Activated naive CD4-positive, alpha-beta T cell treated with anti-CD3 and anti-CD28 coated beads, Interleukin-2, amount 50 U/mL, for 72 hours (primary cell): Measurements from ENCODE around the gene ZFHX3. TPM values are rescaled to one million over a fixed set of nuclear protein-coding genes. Genes with fewer than 3 reads are reported as not detected.

Experiments used
- ATAC-seq, 2 donors: fragments of 150-1000 bp; cut with Tn5 transposase; 2 replicates each; pipeline ENCODE4 v1.10.0; 2021; ENCODE audit warnings: mild to moderate bottlenecking in 2 of 2, moderate library complexity in 2 of 2
- DNase-seq, 2 donors: peaks; one replicate each; pipeline ENCODE4 v3.0.0; 2021 to 2022; ENCODE audit warnings: low spot score in 2 of 2
- H3K27ac Mint-ChIP-seq, 2 donors: one replicate each; pipeline ENCODE4 v1.8.0; 2022; ENCODE audit warnings: mild to moderate bottlenecking in 2 of 2, mixed read lengths in 2 of 2
- H3K36me3 Mint-ChIP-seq, 2 donors: one replicate each; pipeline ENCODE4 v1.8.0; 2022; ENCODE audit warnings: mixed read lengths in 2 of 2
- H3K9me3 Mint-ChIP-seq, 2 donors: one replicate each; pipeline ENCODE4 v1.8.0; 2022; ENCODE audit warnings: mixed read lengths in 2 of 2
- total RNA-seq, 2 donors: library from RNA; stranded (reverse); gene quantifications; one replicate each; pipeline ENCODE4 v1.2.3, GENCODE V29; 2022

The ZFHX3 gene
- total RNA-seq, 2 donors from 2014 or later = 0.07 to 1.7 TPM

DNA sequence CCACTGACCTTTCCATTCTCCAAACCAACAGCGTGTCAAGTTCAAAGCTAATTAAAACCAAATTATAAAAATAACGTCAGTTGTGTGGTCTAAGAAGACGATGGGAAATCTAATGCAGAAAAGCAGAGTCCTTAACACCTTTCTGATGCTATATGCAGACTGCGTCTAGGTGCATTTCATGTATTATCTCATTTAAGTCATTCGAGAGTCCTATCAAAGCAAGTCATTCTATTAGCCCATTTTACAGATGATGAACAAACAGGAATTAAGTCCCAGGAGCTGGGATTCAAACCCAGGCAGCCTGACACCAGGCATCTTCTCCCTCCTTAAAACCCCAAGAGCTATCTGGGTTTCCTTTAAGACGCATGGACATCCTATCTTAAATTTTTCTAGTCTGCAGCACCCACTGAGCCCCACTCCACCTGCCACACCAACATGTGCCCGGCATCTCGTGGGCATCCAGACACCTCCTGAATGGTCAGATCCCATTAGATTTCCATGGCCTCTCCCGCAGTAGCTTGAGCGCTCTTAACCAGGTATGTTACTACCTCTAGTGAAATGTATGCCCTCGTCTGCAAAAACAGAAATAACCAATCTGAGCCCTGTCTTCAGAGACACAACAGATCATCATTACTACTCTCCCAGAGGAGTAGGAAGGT, 115.1 kb downstream of the ZFHX3 start:
- no peak for ATAC-seq
- H3K27ac Mint-ChIP-seq = no peak overlapping the region
- no peak for DNase-seq
- H3K36me3 Mint-ChIP-seq = no peaks in the 10 kb centered on the region
- no peaks in the 10 kb centered on the region for H3K9me3 Mint-ChIP-seq

DNA sequence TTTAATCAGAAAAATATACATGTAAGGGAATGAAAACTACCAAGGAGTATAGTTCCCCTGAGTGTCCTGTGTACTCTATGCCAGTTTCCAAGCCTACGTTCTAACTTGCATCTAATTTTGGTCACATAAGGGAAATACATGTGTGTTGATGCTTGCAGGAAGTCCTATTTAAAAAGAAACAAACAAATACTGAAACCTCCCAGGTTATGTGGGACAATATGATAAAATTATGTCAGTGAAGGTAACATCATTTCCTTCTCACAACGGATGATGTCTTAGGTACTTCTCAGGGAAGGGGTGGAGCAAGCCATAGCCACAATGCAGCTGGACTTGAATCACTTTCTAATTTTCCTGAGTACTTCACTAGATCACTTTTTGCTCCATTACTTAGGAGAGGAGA, 115.9 kb downstream of the ZFHX3 start:
- Mint-ChIP-seq H3K9me3 (no peaks in the 10 kb centered on the region), H3K36me3 (no peaks in the 10 kb centered on the region), H3K27ac (no peak overlapping the region)
- no peak for DNase-seq
- ATAC-seq = peak in 1 of 2 donors; percentile 30

DNA sequence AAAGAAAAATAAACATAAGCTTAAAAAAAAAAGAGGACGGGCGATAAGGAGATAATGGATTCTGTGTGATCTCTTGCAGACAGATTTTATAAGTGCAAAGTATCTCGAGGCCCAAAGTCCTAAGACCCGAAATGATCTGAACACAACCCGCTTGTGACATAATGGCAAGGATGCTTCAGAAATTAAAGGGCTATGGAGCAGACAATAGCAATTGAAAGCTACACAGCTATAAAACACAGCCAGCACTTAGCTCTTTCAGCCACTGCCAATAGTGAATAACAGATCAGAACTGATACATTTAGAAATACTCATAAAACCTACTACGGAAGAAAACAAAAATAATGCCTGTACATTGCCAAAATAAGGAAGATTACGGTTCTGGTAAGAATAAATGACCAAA, 117.5 kb downstream of the ZFHX3 start:
- Mint-ChIP-seq H3K27ac (no peak overlapping the region), H3K36me3 (no peaks in the 10 kb centered on the region), H3K9me3 (no peaks in the 10 kb centered on the region)
- no peak for DNase-seq
- ATAC-seq = no peak

DNA sequence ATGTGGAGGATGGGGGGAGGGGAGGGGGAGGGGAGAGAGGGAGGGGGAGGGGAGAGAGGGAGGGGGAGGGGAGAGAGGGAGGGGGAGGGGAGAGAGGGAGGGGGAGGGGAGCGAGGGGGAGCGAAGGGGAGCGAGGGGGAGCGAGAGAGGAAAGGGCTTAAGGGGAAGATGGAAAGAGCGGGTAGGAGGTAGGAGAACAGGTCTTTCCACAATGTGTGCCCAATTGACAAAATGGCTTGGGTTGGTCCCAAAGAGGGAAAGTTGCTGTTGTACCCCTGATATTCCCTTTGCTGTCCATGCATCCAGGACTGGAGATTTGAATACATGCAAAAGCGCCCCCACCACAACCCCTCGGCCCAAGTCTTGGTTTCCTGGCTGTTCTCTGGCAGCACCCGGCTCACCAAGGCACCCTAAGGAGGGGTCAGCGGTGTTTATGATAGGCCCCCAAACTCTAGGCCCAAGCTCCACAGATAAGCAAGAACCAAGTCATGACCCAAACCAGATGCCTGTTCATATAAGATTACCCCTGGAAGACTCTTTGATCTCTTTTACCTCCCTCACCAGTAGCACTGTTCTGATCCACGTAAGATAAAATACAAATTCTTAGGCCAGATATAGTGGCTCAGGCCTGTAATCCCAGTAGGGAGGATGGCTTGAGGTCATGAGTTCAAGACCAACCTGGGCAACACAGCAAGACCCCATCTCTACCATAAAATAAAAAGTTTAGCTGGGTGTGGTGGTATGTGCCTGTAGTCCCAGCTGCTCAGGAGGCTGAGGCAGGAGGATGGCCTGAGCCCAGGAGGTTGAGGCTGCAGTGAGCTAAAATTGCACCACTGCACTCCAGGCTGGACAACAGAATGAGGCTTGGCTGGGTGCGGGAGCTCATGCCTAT, 119.6 kb downstream of the ZFHX3 start:
- Mint-ChIP-seq H3K27ac (no peak overlapping the region), H3K36me3 (no peaks in the 10 kb centered on the region), H3K9me3 (no peaks in the 10 kb centered on the region)
- DNase-seq (no peak), ATAC-seq (no peak)

DNA sequence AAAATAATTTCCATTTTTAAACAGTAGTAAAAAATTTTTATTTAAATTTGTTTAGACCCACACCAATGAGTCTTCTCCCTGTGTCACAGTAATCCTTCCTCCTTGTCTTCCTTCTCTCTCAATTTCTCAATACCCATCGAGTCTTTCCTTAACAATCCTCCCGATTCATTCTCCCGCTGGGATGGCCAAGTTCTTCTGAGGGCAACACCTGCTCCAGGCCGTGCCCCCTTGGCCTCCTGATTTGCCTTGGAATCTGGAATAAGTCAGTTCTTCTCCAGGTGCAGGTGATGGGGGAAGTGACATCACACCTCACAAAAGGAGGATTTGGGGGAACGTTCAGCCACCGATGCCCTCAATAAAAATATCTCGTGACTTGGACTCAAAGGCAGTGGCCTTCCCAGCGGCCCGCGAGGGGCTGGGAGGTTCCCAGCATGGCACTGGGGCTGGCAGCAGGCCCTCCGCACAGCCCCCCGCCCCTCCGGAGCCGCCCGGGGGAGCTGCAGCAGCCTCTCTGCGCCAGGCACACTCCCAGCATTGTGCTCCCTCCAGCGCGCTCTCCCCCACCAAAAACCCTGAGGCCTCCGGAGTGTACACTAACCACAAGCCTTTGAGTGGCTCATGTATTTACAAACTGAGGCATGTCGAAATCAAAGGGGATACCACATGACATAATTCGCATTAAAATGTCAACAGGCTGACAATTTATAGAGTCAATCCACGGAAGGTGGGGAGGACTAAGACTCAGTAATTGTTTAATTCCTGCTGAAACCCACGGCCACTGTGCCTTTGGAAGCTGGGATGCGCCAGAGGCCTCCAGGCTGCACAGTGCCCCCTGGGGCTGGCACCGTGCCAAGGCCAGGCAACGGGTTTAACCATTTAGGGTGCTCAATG, 120.5 kb downstream of the ZFHX3 start:
- ATAC-seq (no peak), DNase-seq (no peak)
- no peaks in the 10 kb centered on the region for H3K36me3 Mint-ChIP-seq
- no peak overlapping the region for H3K27ac Mint-ChIP-seq
- no peaks in the 10 kb centered on the region for H3K9me3 Mint-ChIP-seq

DNA sequence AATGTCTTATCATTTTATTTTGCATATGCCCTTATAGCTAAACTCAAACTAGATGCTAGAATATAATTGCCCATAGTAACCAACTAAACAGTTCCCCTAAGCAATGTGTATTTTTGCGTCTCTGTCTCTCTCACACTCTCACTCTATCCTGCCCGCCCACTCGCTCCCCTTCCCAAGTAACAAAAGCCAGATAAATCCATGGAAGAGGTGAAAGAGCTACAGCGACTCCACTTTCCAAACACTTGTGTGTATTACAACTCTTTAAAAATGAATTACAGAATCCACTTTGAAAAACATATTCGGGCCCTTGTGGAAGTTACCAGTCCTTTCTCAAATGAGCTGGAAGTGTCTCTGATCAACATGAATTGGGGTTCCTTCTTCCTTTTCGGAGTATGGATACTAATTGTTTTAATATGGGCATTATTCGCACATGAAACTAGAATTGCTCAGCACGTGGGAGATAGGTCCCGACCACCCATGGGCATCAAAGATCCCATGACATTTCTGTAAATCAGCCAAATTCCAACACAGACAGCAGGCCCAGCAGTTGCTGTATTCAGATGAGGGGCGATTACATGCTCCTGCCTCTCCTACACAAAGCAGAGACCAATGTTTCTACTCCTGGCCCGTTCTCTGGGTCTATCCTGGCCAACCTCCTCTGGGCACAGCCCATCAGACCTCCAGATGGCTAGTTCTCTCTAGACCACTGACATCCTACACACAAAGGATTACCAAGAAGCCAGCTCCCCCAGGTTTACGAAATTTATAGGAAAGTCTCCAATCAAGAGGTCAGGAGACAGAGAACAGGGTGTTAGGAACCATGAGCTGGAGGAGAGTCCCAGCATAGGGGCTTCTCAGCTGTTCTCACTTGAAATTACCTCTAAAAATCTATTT, 121.5 kb downstream of the ZFHX3 start:
- no peak for DNase-seq
- H3K36me3 Mint-ChIP-seq = no peaks in the 10 kb centered on the region
- H3K27ac Mint-ChIP-seq = no peak overlapping the region
- no peak for ATAC-seq
- H3K9me3 Mint-ChIP-seq = no peaks in the 10 kb centered on the region

DNA sequence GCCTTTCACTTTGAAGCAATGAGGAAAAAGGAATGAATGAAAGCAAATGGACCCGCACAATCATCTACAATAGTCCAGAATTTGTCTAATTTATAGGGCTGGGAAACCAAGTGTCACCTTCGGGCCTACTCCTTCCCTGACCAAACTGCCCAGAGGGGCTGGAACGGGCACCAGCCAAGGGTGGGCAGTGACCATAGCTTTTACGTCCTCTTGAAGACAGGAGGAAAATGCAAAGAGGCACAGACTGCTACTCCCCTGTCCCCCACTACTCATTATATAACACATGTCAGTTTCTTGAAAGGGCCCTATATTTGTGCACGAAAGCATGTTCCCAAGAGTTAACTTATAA, 122.3 kb downstream of the ZFHX3 start:
- no peaks in the 10 kb centered on the region for H3K9me3 Mint-ChIP-seq
- H3K27ac Mint-ChIP-seq = no peak overlapping the region
- ATAC-seq = no peak
- no peaks in the 10 kb centered on the region for H3K36me3 Mint-ChIP-seq
- no peak for DNase-seq

DNA sequence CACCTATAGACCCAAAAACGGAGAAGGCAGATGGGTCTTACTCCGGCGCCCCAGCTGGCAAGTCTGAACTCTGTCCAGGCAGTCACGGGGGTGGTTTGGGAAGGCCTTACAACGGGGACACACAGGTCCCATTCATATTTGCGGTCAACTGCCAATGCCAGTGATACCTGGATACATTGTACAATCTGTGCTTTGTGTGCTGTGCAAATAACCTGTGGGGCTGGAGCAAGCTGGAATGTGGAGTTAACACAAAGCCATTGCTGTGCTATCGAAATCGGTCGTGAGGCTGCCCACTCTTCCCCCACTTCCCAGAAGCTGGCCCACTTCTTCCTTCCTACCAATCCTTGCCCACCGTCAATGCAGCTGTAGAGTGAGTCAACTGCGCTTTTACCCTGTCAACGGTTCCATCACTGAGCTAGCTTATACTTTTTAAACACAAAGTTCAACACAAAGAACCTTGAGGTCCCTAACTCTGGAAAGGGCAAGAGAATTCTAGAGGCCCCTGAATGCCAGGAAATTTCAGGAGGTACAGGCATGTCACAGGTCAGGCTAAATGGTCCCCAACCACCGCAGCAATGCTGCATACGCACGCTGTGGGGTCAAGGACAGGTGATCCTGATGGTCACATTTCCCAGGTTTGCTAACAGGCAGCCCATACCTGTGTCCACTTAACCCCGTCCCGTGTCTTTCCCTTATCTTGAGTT, 122.8 kb downstream of the ZFHX3 start:
- H3K9me3 Mint-ChIP-seq = no peaks in the 10 kb centered on the region
- no peak for DNase-seq
- no peaks in the 10 kb centered on the region for H3K36me3 Mint-ChIP-seq
- peak overlapping the region in 1 of 2 donors; percentile 45 for H3K27ac Mint-ChIP-seq
- no peak for ATAC-seq

DNA sequence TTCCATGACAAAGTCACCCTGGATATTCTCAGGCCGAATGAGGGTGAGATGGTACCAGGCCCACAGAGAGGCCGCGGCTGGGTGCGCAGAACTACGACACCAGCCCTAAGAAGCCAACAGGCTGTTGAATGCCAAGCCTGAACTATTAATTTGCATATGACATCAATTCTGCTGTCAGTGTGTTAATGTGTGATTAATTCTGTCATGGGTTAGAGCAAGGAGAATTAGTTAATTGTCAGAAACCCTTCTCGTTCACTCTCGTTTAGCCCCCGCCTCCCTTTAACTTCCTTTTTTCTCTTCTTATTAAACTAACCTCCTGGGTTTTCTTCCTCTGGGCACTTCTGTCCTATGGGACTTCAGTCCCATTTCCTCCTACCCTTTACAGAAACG, 123.4 kb downstream of the ZFHX3 start:
- H3K36me3 Mint-ChIP-seq = no peaks in the 10 kb centered on the region
- H3K27ac Mint-ChIP-seq = peak overlapping the region in 1 of 2 donors; percentile 45
- no peaks in the 10 kb centered on the region for H3K9me3 Mint-ChIP-seq
- no peak for DNase-seq
- no peak for ATAC-seq

DNA sequence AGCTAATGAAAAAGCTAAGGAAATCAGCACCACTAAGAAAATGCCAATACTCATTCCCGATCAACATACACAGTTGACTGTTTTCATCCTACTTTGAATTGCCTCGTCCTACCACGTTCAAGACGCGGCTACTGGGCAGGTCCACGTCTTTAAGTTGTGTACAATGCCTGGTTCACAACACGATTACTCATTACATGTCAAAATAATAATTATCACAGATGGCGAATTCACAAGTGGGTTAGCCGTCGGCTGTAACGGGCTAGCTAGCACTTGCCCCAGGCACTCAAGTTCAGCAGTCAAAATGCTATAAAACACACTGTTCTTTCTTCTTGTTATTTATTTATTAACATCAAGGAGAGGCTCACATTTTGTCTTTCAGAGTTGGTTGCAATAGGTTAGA, 124.2 kb downstream of the ZFHX3 start:
- ATAC-seq (no peak), DNase-seq (no peak)
- Mint-ChIP-seq H3K36me3 (no peaks in the 10 kb centered on the region), H3K9me3 (no peaks in the 10 kb centered on the region), H3K27ac (no peak overlapping the region)

DNA sequence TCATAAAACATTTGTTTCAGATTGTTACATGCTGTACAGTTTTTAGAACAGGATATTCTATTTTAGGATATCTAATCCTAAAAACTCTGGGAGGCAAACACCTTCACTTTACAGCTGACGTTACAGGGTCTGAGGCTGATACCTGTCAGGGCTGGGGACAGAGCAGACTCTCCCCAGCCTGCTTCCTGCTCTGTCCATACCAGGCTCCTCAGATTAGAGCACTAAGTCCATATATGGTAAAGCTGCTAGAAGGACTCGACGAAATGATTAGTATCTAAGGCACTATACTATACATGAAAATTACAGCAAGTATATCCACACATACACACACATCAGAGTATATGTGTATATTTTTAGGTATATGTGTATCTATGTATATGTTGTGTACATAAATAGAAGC, 125.2 kb downstream of the ZFHX3 start:
- ATAC-seq (no peak), DNase-seq (no peak)
- Mint-ChIP-seq H3K27ac (no peak overlapping the region), H3K9me3 (no peaks in the 10 kb centered on the region), H3K36me3 (no peaks in the 10 kb centered on the region)

DNA sequence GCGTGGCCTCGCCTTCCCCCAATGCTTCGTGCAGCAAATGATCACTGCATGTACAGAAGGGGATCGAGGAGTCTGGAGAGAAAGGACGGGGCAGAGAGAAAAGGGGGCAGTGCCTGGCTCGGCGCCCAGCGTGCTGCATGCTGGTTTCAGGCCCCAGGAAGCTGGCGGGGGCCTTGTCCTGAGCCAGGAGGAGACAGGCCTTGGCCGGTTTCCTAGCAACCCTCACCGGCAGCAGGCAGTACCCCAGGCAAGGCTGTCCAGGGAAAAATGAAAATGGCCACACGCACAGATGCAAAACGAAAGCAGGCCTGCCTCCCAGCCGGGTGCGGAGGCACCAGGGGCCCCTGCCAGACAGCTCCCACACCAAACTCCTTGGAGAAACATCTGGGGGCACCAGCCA, 126.3 kb downstream of the ZFHX3 start:
- H3K36me3 Mint-ChIP-seq = no peaks in the 10 kb centered on the region
- ATAC-seq (peak in 1 of 2 donors; percentile 13), DNase-seq (no peak)
- H3K9me3 Mint-ChIP-seq = no peaks in the 10 kb centered on the region
- H3K27ac Mint-ChIP-seq = no peak overlapping the region

DNA sequence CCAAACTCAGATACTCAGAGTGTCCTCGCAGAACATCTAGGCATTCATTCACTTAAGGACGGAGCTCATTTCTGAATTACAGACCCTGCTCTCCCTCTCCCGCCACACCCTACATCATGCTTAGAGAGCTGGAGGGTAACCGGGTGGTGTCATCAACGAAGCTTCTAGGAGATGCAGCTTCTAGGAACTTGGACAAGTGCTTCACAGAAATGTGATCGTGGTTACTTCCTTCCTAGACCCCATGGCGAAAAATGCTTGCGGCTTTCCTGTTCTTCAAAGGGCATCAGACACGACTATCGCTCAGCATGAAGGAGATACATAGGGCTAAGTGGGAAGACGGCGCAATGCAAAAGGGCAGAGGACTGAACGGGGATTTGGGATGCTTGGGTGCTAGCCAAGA, 126.8 kb downstream of the ZFHX3 start:
- DNase-seq = peak in 1 of 2 donors; percentile 3
- ATAC-seq = peak; percentile 44 to 67
- H3K27ac Mint-ChIP-seq = peak overlapping the region in 1 of 2 donors; percentile 40
- no peaks in the 10 kb centered on the region for H3K36me3 Mint-ChIP-seq
- H3K9me3 Mint-ChIP-seq = no peaks in the 10 kb centered on the region

DNA sequence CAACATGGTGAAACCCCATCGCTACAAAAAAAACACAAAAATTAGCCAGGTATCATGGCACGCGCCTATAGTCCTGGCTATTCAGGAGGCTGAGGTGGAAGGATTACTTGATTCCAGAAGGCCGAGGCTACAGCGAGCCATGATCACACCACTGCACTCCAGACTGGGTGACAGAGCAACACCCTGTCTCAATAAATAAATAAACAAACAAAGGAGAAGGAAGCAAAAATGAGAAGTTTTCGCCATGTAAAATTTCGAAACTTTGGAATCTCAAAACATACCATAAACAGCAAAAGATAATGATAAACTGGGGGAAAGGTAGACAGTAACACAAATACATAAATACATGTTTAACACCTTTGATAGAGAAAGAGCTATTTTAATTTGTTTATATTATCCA, 130.9 kb downstream of the ZFHX3 start:
- no peak for DNase-seq
- Mint-ChIP-seq H3K27ac (no peak overlapping the region), H3K9me3 (no peaks in the 10 kb centered on the region), H3K36me3 (no peaks in the 10 kb centered on the region)
- no peak for ATAC-seq

DNA sequence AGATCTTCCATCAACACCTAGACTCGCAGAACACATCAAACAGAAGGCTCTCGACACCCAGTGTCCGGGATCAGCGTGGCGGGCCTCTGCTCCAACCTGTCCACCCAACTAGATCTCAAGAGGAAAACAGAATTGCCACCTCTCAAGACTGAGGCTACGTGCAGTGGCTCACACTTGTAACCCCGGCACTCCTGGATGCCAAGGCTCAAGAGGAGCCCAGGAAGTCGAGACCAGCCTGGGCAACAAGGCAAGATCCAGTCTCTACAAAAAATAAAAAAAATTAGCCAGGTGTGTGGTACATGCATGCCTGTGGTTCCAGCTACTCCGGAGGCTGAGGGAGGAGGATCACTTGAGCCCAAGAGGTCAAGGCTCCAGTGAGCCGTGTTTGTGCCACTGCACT, 132.6 kb downstream of the ZFHX3 start:
- ATAC-seq (no peak), DNase-seq (no peak)
- no peaks in the 10 kb centered on the region for H3K36me3 Mint-ChIP-seq
- H3K9me3 Mint-ChIP-seq = no peaks in the 10 kb centered on the region
- no peak overlapping the region for H3K27ac Mint-ChIP-seq

DNA sequence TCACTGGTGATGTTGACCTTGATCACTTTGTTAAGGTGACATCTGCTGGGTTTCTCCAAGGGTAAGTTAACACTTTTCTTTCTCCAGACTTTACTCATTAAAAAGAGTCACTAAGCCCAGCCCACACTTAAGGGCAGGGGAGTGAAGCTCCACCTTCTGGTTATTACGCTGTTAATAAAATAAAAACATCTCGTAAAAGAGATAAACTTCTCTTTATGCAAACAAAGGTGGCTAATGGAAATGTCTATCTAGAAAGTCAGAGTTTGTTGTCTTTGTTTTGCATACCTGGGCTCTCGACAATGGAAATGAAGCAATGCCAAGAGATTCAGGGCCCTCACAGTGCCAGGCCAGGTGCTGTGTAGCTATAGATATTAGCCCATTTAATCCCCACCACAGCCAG, 134.4 kb downstream of the ZFHX3 start:
- ATAC-seq (no peak), DNase-seq (no peak)
- no peaks in the 10 kb centered on the region for H3K9me3 Mint-ChIP-seq
- H3K27ac Mint-ChIP-seq = no peak overlapping the region
- H3K36me3 Mint-ChIP-seq = no peaks in the 10 kb centered on the region
